Osteocyte (in vitro differentiated cells): ENCODE measurements around the gene HDAC10. TPM values are rescaled to one million over a fixed set of nuclear protein-coding genes. Genes with fewer than 3 reads are reported as not detected.

ENCODE experiments used
- DNase-seq: peaks from one replicate; pipeline ENCODE4 v3.0.0; 2021; ENCODE audit warnings: mixed read lengths; ENCODE audit not compliant: unreplicated experiment; ENCODE audit errors: extremely low spot score
- H3K27ac Mint-ChIP-seq: one replicate; pipeline ENCODE4 v1.8.0; 2021; ENCODE audit warnings: mild to moderate bottlenecking, mixed read lengths; ENCODE audit not compliant: unreplicated experiment
- H3K27me3 Mint-ChIP-seq: one replicate; pipeline ENCODE4 v1.8.0; 2021; ENCODE audit warnings: mixed read lengths; ENCODE audit not compliant: unreplicated experiment
- H3K36me3 Mint-ChIP-seq: one replicate; pipeline ENCODE4 v1.8.0; 2021; ENCODE audit warnings: mixed read lengths; ENCODE audit not compliant: unreplicated experiment
- H3K4me1 Mint-ChIP-seq: one replicate; pipeline ENCODE4 v1.8.0; 2021; ENCODE audit warnings: mixed read lengths; ENCODE audit not compliant: unreplicated experiment
- H3K4me3 Mint-ChIP-seq: one replicate; pipeline ENCODE4 v1.8.0; 2021; ENCODE audit warnings: mild to moderate bottlenecking, moderate library complexity, mixed read lengths; ENCODE audit not compliant: unreplicated experiment
- H3K9me3 Mint-ChIP-seq: one replicate; pipeline ENCODE4 v1.8.0; 2021; ENCODE audit warnings: mixed read lengths; ENCODE audit not compliant: unreplicated experiment
- CTCF ChIP-seq: fragments of 200-600 bp; sonication (generic); IDR thresholded peaks from 2 replicates; pipeline ENCODE4 v1.5.0; 2021; ENCODE audit warnings: antibody characterized with exemption, mild to moderate bottlenecking, moderate library complexity
- total RNA-seq: library from RNA; stranded (reverse); gene quantifications from 2 replicates; pipeline ENCODE4 v1.2.1, GENCODE V29; 2021

The HDAC10 gene
- total RNA-seq, 1 donor from 2014 or later = 38.3 TPM

DNA sequence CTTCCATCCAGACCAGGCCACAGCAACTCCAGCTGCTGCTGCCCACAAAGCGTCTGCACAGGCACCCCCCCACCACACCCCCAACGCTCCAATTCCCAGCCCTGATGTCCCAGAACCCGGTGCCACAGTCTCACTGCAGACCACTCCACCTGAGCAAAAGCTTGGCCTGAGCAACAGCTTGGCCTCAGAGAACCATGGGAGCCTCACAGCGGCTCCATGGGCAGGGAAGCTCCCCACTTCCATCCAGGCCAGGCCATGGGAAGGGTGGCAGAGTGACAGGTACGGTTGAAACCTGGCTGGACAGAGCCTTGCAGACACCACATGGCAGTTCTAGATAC, 43.2 kb upstream of the HDAC10 start:
- no peaks in the 10 kb centered on the region for H3K27me3 Mint-ChIP-seq
- no peak overlapping the region for H3K4me3 Mint-ChIP-seq
- H3K4me1 Mint-ChIP-seq = peaks cover 64% of the 10 kb centered on the region
- H3K9me3 Mint-ChIP-seq = no peaks in the 10 kb centered on the region
- H3K27ac Mint-ChIP-seq = peak overlapping the region; percentile 74
- H3K36me3 Mint-ChIP-seq = peaks cover 3% of the 10 kb centered on the region
- no peak for TF ChIP-seq CTCF
- no peak for DNase-seq

DNA sequence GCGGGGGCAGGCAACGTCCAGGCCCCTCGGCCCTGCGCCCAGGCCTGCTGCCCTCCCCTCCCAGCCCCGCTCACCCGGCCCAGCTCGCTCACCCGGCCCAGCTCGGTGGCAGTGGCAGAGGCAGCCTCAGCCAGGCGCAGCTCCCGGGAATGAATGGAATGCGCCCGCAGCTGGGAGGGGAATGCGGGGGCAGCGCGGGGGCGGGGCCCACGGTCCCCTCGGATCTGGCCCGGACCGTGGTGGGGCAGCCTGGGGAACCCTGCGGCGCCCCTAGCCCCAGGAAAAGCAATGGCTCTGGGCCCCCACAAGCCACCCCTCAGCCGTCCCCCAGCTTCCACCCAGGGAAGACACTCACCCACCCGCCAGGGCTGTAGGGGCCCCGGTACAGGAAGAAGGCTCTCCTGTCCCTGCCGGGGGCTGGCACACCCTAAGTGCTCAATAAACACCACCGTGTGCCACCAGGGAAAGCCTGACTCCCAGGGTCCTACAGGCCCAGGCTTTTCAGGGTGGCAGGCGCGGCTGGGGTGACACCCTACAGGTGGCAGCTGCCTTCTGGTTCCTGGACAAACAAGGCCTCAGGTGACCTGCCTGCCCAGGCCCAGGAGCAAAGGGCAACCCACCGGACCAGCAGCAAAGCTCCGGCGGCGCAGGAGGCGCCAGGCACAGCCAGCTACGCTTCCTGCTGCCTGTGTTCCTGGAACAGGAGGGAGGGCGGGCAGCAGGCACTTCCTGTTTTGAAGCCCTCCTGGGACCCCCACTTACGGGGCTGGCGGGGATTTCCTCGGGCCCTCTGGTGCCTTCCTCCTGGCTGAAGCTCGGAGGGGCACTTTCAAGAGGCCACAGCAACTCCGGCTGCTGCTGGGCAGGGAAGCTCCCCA, 42.6 kb upstream of the HDAC10 start:
- H3K9me3 Mint-ChIP-seq = no peaks in the 10 kb centered on the region
- peak; percentile 91 for DNase-seq
- TF ChIP-seq CTCF = peak; percentile 10
- no peak overlapping the region for H3K4me3 Mint-ChIP-seq
- peaks cover 7% of the 10 kb centered on the region for H3K36me3 Mint-ChIP-seq
- H3K27ac Mint-ChIP-seq = peak overlapping the region; percentile 74
- H3K27me3 Mint-ChIP-seq = no peaks in the 10 kb centered on the region
- peaks cover 60% of the 10 kb centered on the region for H3K4me1 Mint-ChIP-seq

GRCh38 chr22:50292643-50293440, 41.8 kb upstream of the HDAC10 start:
- Mint-ChIP-seq H3K4me3 (peak overlapping the region; percentile 59), H3K36me3 (peaks cover 9% of the 10 kb centered on the region), H3K9me3 (no peaks in the 10 kb centered on the region), H3K27ac (peak overlapping the region; percentile 79), H3K27me3 (no peaks in the 10 kb centered on the region), H3K4me1 (peaks cover 52% of the 10 kb centered on the region)
- no peak for DNase-seq
- no peak for TF ChIP-seq CTCF

DNA sequence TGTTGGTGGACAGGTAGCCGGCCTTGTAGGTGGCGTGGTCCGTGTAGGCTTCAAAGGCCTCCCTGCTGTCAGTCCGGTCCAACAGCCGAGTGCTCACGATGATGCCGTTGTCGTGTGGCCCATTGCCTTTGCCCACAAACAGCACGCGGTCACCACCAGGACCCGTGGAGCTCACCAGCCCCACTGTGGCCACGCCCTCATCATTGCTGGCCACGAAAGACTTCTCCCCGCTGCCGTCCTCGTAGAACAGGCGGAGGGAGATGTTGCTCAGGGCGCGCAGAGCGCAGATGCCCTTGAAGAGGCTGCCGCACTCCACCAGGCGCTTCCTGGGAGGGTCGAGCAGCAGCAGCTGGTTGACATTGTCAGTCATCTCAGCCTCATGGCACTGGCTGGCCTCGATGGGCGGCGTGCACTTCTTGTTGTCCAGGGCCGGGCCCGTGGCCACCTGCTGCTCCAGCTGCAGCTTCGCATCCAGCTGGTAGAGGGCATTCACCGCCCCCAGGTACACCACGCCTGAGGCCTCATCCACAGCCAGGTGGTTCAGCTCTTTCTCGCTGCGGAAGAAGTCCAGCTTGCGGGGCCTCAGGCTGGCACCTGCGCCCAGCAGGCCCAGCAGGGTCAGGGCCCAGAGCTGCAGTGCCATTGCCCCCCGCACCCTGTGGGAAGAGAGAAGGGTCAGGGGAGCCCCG, 39.0 kb upstream of the HDAC10 start:
- DNase-seq = no peak
- H3K4me3 Mint-ChIP-seq = no peak overlapping the region
- peaks cover 12% of the 10 kb centered on the region for H3K36me3 Mint-ChIP-seq
- peaks cover 27% of the 10 kb centered on the region for H3K4me1 Mint-ChIP-seq
- H3K27ac Mint-ChIP-seq = no peak overlapping the region
- no peak for TF ChIP-seq CTCF
- H3K27me3 Mint-ChIP-seq = no peaks in the 10 kb centered on the region
- H3K9me3 Mint-ChIP-seq = no peaks in the 10 kb centered on the region
